Calu3 (cell line): Measurements from ENCODE around the gene ZBTB4. TPM values are rescaled to one million over a fixed set of nuclear protein-coding genes. Genes with fewer than 3 reads are reported as not detected.

Experiments
- BruUV-seq: library from RNA; stranded (reverse); fragments of 400-500 nt; replicated peaks from 2 replicates; lab custom pipeline; 2021; lab: Mats Ljungman, UMichigan
- CTCF ChIA-PET: fragments of 300-600 bp; sonication (Branson Sonifier 250); formaldehyde crosslinking; loops from one replicate; lab custom pipeline; 2022; ENCODE audit warnings: antibody characterized with exemption; lab: Charles Lee
- DNase-seq: peaks from one replicate; pipeline ENCODE4 v3.0.0; 2022
- H3K27ac Mint-ChIP-seq: one replicate; pipeline ENCODE4 v1.8.0; 2022; ENCODE audit warnings: mixed read lengths; ENCODE audit not compliant: unreplicated experiment
- H3K27me3 Mint-ChIP-seq: one replicate; pipeline ENCODE4 v1.8.0; 2022; ENCODE audit warnings: mixed read lengths; ENCODE audit not compliant: unreplicated experiment
- H3K36me3 Mint-ChIP-seq: one replicate; pipeline ENCODE4 v1.8.0; 2022; ENCODE audit warnings: mild to moderate bottlenecking, moderate library complexity, mixed read lengths; ENCODE audit not compliant: insufficient read depth, unreplicated experiment
- H3K4me1 Mint-ChIP-seq: one replicate; pipeline ENCODE4 v1.8.0; 2022; ENCODE audit warnings: mild to moderate bottlenecking, low read depth, mixed read lengths; ENCODE audit not compliant: unreplicated experiment
- H3K4me3 Mint-ChIP-seq: one replicate; pipeline ENCODE4 v1.8.0; 2022; ENCODE audit warnings: mild to moderate bottlenecking, low read depth, moderate library complexity, mixed read lengths; ENCODE audit not compliant: unreplicated experiment
- H3K9me3 Mint-ChIP-seq: one replicate; pipeline ENCODE4 v1.8.0; 2022; ENCODE audit warnings: low read depth, mixed read lengths; ENCODE audit not compliant: unreplicated experiment
- intact Hi-C: fragments of 100-400 bp; cut with micrococcal nuclease; formaldehyde crosslinking; loops from one replicate; pipeline ENCODE4 v1.10.0; 2022; ENCODE audit not compliant: unreplicated experiment
- total RNA-seq: library from RNA; stranded (reverse); gene quantifications from 2 replicates; pipeline ENCODE4 v1.2.3, GENCODE V29; 2022
- TF ChIP-seq, protein P1 (sequence below): fragments of 200-600 bp; IDR thresholded peaks from one replicate; pipeline ENCODE4 v1.8.0; 2022; ENCODE audit warnings: antibody characterized with exemption; ENCODE audit not compliant: unreplicated experiment

Gene ZBTB4
- total RNA-seq, 1 experiment from 2014 or later = 27.2 TPM

DNA sequence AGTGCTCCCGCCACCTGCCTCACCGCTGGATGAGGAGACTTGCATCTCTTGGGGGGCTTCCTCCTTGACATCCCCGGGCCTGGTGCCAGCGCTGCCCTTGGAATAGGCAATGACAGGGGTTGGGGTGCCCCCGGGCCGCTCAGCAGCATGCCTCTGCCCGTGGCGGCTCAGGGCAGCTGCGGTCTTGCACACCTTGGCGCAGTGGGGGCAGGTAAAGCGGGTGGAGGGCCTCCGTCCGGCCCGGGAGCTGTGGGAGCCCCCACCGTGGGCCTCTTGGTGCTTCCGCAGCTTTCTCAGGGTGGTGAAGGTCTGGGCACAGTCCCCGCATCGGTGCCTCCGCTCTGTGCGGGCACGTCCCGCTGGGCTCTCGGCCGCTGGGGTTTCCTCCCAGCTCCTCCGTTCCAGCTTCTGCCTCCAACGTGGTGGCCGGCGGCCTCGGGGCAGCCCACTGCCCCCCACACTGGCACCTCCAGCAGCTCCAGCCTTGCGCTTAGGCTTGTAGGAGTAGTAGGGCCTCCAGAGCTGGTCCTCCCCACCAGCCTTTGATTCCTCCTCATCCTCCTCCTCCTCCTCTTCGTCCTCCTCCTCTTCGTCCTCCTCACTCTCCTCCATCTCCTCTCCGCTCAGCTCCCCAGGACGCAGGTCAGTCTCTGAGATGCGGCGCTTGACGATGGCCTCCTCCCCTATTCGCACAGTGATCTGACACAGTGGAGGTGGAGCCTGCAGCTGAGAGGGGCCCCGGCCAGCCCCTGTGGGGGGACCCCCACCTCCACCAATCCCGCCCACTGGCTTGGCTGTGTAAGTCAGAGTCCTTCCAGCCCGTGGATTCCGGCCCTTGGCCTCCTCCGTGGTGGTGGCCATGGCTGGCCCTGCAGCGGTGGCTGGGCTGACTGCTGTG is 16.7 kb downstream of the ZBTB4 start:
- no peaks in the 10 kb centered on the region for H3K27me3 Mint-ChIP-seq
- H3K36me3 Mint-ChIP-seq = peaks cover 22% of the 10 kb centered on the region
- H3K4me3 Mint-ChIP-seq = no peak overlapping the region
- intact Hi-C loops = no loop called here
- H3K27ac Mint-ChIP-seq = no peak overlapping the region
- H3K4me1 Mint-ChIP-seq = no peaks in the 10 kb centered on the region
- TF ChIP-seq, protein P1, sequence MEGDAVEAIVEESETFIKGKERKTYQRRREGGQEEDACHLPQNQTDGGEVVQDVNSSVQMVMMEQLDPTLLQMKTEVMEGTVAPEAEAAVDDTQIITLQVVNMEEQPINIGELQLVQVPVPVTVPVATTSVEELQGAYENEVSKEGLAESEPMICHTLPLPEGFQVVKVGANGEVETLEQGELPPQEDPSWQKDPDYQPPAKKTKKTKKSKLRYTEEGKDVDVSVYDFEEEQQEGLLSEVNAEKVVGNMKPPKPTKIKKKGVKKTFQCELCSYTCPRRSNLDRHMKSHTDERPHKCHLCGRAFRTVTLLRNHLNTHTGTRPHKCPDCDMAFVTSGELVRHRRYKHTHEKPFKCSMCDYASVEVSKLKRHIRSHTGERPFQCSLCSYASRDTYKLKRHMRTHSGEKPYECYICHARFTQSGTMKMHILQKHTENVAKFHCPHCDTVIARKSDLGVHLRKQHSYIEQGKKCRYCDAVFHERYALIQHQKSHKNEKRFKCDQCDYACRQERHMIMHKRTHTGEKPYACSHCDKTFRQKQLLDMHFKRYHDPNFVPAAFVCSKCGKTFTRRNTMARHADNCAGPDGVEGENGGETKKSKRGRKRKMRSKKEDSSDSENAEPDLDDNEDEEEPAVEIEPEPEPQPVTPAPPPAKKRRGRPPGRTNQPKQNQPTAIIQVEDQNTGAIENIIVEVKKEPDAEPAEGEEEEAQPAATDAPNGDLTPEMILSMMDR = no peak
- BruUV-seq = no TSS peak
- CTCF ChIA-PET = interaction anchor here (0.6 kb wide), 1 partner anchor 22 kb away, joined by 5 read pairs; no protein-coding TSS in a partner anchor
- no peak for DNase-seq
- H3K9me3 Mint-ChIP-seq = no peaks in the 10 kb centered on the region

DNA sequence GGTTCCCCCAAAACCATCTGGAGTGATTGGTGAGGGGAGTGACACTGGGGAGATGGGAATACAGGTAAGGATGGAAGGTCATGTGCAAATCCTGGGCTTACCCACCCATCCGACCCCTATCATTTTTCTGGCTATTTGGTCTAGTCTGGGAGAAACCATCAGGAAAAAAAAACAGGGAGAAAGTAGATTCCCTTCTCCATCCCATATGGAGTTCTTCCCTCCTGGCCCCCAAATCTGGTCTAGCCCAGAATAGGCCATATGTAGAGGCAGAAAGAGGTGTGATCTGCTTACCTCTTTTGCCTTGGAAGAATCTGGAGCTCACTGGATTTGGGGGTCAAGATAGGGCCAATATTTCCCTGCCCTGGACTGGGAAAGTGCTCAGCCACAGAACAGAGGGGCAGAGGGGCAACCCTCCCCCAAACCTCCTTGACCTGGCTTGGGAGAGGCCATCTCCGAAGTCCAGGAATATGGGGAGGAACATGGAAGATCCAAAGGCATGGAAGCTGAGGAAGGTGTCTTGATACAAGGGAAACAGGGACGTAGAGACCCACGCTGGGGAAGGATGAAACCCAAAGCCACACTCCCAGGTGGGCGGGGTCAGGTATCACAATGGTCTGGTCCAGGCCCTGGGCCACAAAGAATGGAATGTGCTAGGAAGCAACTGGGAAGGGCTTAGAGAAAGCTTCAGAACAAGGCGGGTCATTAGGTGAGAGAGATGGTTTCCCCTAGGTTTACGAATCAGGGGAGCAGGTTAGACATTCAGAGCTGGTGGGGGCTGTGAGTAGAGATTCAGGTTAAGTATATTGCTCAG is 18.4 kb downstream of the ZBTB4 start:
- no peak overlapping the region for H3K27ac Mint-ChIP-seq
- intact Hi-C loops = no loop called here

DNA sequence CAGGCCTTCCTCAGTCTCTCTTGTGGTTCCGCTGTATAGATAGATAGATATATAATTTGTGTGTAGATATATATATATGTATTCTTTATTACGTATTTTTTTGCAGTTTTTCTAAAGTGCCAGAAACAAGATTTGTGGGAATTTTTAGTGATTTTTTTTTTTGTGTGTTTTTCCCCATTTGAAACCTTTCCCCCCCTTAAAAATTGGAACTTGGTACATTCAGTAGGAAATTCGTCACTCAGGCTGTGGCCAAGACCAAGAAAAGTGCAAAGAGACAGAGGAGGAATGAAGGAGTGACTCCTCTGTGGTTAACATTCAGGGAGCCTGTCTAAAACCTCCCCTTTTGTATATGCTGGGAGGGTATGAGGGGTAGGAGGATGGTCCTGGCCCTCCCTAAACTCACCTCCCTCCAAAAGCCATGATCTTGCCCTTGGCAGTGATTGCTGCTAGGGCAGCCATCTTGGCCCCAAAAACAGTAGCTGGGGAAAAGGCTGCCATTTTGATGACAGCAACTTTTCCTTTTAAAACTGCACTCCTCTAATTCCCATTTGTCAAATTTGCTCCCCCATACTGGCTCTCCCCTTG is 19.4 kb downstream of the ZBTB4 start:
- TF ChIP-seq, protein P1 = no peak
- BruUV-seq = no TSS peak
- intact Hi-C loops = no loop called here
- DNase-seq = no peak
- H3K4me3 Mint-ChIP-seq = no peak overlapping the region
- H3K27me3 Mint-ChIP-seq = no peaks in the 10 kb centered on the region
- CTCF ChIA-PET = no interaction called here
- H3K9me3 Mint-ChIP-seq = no peaks in the 10 kb centered on the region
- H3K27ac Mint-ChIP-seq = no peak overlapping the region
- H3K4me1 Mint-ChIP-seq = no peaks in the 10 kb centered on the region
- H3K36me3 Mint-ChIP-seq = peaks cover 26% of the 10 kb centered on the region

More for the DNA sequence above, 18.4 kb downstream of the ZBTB4 start:
- TF ChIP-seq, protein P1 = no peak
- no peak for DNase-seq
- no peaks in the 10 kb centered on the region for H3K4me1 Mint-ChIP-seq
- H3K36me3 Mint-ChIP-seq = peaks cover 22% of the 10 kb centered on the region
- no peak overlapping the region for H3K4me3 Mint-ChIP-seq
- no peaks in the 10 kb centered on the region for H3K27me3 Mint-ChIP-seq
- H3K9me3 Mint-ChIP-seq = no peaks in the 10 kb centered on the region
- BruUV-seq = no TSS peak
- CTCF ChIA-PET = no interaction called here

DNA sequence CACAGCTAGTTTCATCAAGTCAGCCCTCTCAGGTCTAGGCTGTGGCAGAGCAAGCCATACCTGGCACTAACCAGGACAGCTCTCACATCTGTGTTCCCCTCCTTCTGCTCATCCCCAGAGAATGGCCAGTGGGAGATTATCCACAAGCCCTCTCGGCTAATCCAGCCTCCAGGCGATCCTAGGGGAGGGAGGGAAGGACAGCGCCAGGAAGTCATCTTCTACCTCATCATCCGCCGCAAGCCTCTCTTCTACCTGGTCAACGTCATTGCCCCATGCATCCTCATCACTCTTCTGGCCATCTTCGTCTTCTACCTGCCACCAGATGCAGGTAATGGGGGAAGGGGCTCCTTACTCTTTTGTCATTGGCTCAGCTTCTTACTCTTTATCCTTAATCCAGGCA is 31.0 kb downstream of the ZBTB4 start:
- Mint-ChIP-seq H3K4me1 (no peaks in the 10 kb centered on the region), H3K36me3 (no peaks in the 10 kb centered on the region), H3K4me3 (no peak overlapping the region), H3K27me3 (peaks cover 32% of the 10 kb centered on the region), H3K27ac (no peak overlapping the region), H3K9me3 (no peaks in the 10 kb centered on the region)
- TF ChIP-seq, protein P1 = no peak
- intact Hi-C loops = no loop called here
- no peak for DNase-seq
- BruUV-seq = no TSS peak
- CTCF ChIA-PET = no interaction called here
